Prostate gland (tissue), 2 donors: ENCODE results near the gene SLC6A7. TPM values are rescaled to one million over a fixed set of nuclear protein-coding genes. Genes with fewer than 3 reads are reported as not detected.

ENCODE experiments used
- DNase-seq: peaks from one replicate; pipeline ENCODE4 v3.0.0-alpha.2; 2019; ENCODE audit warnings: low spot score
- H3K27ac ChIP-seq, 2 donors: fragments of 200-600 bp; sonication (generic); 2 replicates each; pipeline ENCODE4 v1.5.1; 2017 to 2019
- H3K27me3 ChIP-seq: fragments of 200-600 bp; sonication (generic); replicated peaks from 2 replicates; pipeline ENCODE4 v1.5.1; 2019; ENCODE audit not compliant: insufficient read depth
- H3K36me3 ChIP-seq, 2 donors: fragments of 200-600 bp; sonication (generic); 1 replicate in 1 of 2; 2 replicates in 1 of 2; pipeline versions ENCODE4 v1.5.1 to v1.8.1; 2017 to 2019
- H3K4me1 ChIP-seq: fragments of 200-600 bp; sonication (generic); replicated peaks from 2 replicates; pipeline ENCODE4 v1.5.1; 2019
- H3K4me3 ChIP-seq, 2 donors: fragments of 200-600 bp; sonication (generic); 2 replicates each; pipeline ENCODE4 v1.5.1; 2017 to 2019
- H3K9me3 ChIP-seq: fragments of 200-600 bp; sonication (generic); 2 replicates; pipeline ENCODE4 v1.5.1; 2017
- CTCF ChIP-seq, 4 experiments: fragments of 200-600 bp in 2 of 4; fragments of 450-650 bp in 2 of 4; sonication (generic) in 2 of 4; IDR thresholded peaks; 1 replicate in 3 of 4; 2 replicates in 1 of 4; pipeline ENCODE4 v1.5.1; 2016 to 2019; ENCODE audit warnings: antibody characterized with exemption in 4 of 4, mild to moderate bottlenecking in 2 of 4, moderate library complexity in 2 of 4
- POLR2A ChIP-seq: fragments of 450-650 bp; IDR thresholded peaks from one replicate; pipeline ENCODE4 v1.6.1; 2016; ENCODE audit warnings: antibody characterized with exemption, mild to moderate bottlenecking
- POLR2AphosphoS5 ChIP-seq: sonication (generic); formaldehyde crosslinking; IDR thresholded peaks from one replicate; pipeline ENCODE4 v1.6.1; 2017; ENCODE audit warnings: antibody characterized with exemption
- WGBS: methylation state at CpG from one replicate; pipeline ENCODE4 v1.1.5; 2018; 5-methylcytosine and 5-hydroxymethylcytosine counted together
- intact Hi-C: fragments of 100-400 bp; cut with DNase I; formaldehyde crosslinking; loops from one replicate; pipeline ENCODE4 v1.14.2; 2022
- total RNA-seq, 2 donors: library from RNA; depleted of rRNA; stranded (reverse); fragments of >200 nt; gene quantifications; one replicate each; pipeline ENCODE4 v1.1.0, GENCODE V29; 2016

SLC6A7 gene
- total RNA-seq, 2 donors from 2014 or later = not detected

- no peak for TF ChIP-seq POLR2AphosphoS5
- no peak for TF ChIP-seq POLR2A
- H3K9me3 ChIP-seq = no peaks in the 10 kb centered on the region
- no peaks in the 10 kb centered on the region for H3K36me3 ChIP-seq
- no peak overlapping the region for H3K27ac ChIP-seq
- no peak overlapping the region for H3K4me3 ChIP-seq
- intact Hi-C loops = loop anchor here (5.0 kb wide), 1 partner anchor 188 kb away; no protein-coding TSS in a partner anchor
- WGBS = 75% methylated on average over 6 of the region's 6 CpGs
- H3K27me3 ChIP-seq = peaks cover 8% of the 10 kb centered on the region
- H3K4me1 ChIP-seq = peaks cover 3% of the 10 kb centered on the region
- DNase-seq = no peak
These were observed 25.5 kb upstream of the SLC6A7 start for GRCh38 chr5:150164211-150164980.

DNA sequence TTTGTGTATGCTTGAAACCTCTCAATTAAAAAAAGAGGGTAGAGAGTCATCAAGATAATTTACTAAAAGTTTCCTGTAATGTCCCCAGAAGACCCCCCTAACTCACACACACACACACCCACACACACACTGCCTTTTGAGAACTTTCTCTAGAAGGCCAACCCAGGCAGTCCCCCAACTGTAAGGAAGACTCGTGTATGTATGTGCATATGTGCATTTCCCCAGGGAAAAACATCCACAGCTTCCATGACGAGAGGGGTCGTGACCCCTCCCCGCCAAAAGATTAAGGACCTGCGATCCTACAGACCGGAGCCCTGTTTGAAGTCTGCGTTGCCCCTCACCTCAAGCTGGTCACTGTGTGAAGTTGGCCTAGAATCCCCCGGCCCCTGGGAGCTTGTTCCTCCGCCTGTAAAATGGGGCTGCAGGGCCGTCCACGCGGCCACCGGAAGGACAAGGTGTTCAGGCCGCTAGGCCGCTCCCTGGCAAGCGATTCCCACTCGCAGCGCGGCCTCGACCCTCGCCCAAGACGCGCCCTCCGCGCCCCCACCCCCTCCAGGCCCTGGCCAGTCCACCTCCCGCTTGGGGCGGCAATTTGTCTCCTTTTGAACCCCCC, 23.7 kb upstream of the SLC6A7 start:
- Histone ChIP-seq H3K4me3 (no peak overlapping the region), H3K27me3 (peaks cover 8% of the 10 kb centered on the region), H3K4me1 (peaks cover 3% of the 10 kb centered on the region), H3K9me3 (no peaks in the 10 kb centered on the region), H3K36me3 (no peaks in the 10 kb centered on the region), H3K27ac (no peak overlapping the region)
- intact Hi-C loops = no loop called here
- DNase-seq = no peak
- 79% methylated on average over 26 of the region's 27 CpGs for WGBS
- no peak for TF ChIP-seq POLR2AphosphoS5
- TF ChIP-seq POLR2A = no peak
- TF ChIP-seq CTCF (IDR thresholded peaks at IDR 0.05) = no peak

DNA sequence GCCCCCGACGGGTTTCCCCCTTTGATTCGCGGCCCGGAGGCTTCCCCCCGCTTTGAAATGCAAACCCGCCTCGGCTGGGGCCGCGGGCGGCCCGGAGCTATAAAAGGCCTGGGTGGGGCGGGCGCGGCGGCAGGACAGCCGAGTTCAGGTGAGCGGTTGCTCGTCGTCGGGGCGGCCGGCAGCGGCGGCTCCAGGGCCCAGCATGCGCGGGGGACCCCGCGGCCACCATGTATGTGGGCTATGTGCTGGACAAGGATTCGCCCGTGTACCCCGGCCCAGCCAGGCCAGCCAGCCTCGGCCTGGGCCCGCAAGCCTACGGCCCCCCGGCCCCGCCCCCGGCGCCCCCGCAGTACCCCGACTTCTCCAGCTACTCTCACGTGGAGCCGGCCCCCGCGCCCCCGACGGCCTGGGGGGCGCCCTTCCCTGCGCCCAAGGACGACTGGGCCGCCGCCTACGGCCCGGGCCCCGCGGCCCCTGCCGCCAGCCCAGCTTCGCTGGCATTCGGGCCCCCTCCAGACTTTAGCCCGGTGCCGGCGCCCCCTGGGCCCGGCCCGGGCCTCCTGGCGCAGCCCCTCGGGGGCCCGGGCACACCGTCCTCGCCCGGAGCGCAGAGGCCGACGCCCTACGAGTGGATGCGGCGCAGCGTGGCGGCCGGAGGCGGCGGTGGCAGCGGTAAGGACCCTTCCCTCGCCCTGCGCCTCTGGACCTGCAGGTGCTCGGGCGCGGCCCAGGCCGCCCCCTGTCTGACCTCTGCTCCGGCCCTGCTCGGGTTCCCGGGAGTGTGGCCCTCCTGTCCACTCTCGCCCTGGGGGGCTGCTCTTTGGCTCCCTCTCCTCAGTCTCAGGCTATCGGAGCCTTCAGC, 23.0 kb upstream of the SLC6A7 start, which contains the start of gene CDX1:
Gene CDX1 (plus strand): TSS at position 129 of the 862 bp plus-strand sequence. CDS start 99 bp downstream, at position 228.
- no peaks in the 10 kb centered on the region for H3K36me3 ChIP-seq
- H3K27me3 ChIP-seq = peaks cover 8% of the 10 kb centered on the region
- H3K4me1 ChIP-seq = peaks cover 1% of the 10 kb centered on the region
- intact Hi-C loops = no loop called here
- no peak within 1 kb of the TSS for H3K4me3 ChIP-seq
- H3K9me3 ChIP-seq = no peaks in the 10 kb centered on the region
- TF ChIP-seq POLR2AphosphoS5 (no peak), POLR2A (no peak), CTCF (IDR thresholded peaks at IDR 0.05) (no peak)
- 46% methylated on average over 67 of the region's 93 CpGs for WGBS
- no peak for DNase-seq
- no peak within 1 kb of the TSS for H3K27ac ChIP-seq

DNA sequence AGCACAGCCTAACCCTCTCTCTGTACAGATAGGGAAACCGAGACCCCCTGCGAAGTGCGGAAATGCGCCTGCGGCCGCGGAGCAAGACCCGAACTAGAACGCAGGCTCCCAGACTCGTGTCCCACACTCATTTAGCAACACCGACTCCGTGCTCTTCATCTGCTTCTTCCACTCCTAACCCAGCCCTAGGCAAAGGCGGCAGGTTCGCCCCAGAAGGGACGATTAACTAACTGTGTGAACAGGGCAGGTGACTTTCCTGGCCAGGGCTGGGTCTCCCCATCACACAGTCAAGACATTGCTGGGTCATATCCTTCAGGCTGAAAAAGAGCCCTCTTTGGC, 22.4 kb upstream of the SLC6A7 start:
- intact Hi-C loops = no loop called here

More for the DNA sequence above, 22.4 kb upstream of the SLC6A7 start:
- Histone ChIP-seq H3K27ac (no peak overlapping the region), H3K27me3 (peaks cover 8% of the 10 kb centered on the region), H3K36me3 (no peaks in the 10 kb centered on the region), H3K4me3 (no peak overlapping the region), H3K9me3 (no peaks in the 10 kb centered on the region), H3K4me1 (no peaks in the 10 kb centered on the region)
- WGBS = 92% methylated on average over 15 of the region's 15 CpGs
- TF ChIP-seq POLR2A (no peak), CTCF (IDR thresholded peaks at IDR 0.05) (no peak), POLR2AphosphoS5 (no peak)
- no peak for DNase-seq
